NCI-H128 (cell line): Measurements from ENCODE around the gene MTX1.

Source experiments
- DNase-seq: peaks from one replicate; lab custom pipeline; 2025; ENCODE audit not compliant: unreplicated experiment; lab: John Stamatoyannopoulos, UW

MTX1 gene

GRCh38 chr1:155173478-155174323 is 34.8 kb upstream of the MTX1 start, which contains the start of gene TRIM46:
Gene TRIM46 (plus strand): TSS chr1:155173849. CDS start chr1:155173967, 118 bp downstream.
- peak; percentile 61 for DNase-seq

- DNase-seq = peak; percentile 75
These were observed 33.9 kb upstream of the MTX1 start for GRCh38 chr1:155174324-155175280.

- DNase-seq = no peak
These were observed 33.1 kb upstream of the MTX1 start for GRCh38 chr1:155175281-155175926.

- DNase-seq = no peak
These were observed 32.5 kb upstream of the MTX1 start for GRCh38 chr1:155175927-155176371.

GRCh38 chr1:155176544-155177071 is 31.9 kb upstream of the MTX1 start:
- DNase-seq = peak; percentile 63

GRCh38 chr1:155177192-155177917 is 31.1 kb upstream of the MTX1 start:
- DNase-seq = no peak

- DNase-seq = no peak
These were observed 30.6 kb upstream of the MTX1 start for GRCh38 chr1:155177918-155178281.

GRCh38 chr1:155178441-155179111 is 29.9 kb upstream of the MTX1 start:
- DNase-seq = no peak

- no peak for DNase-seq
These were observed 29.1 kb upstream of the MTX1 start for GRCh38 chr1:155179112-155180031.

- no peak for DNase-seq
These were observed 27.0 kb upstream of the MTX1 start for GRCh38 chr1:155181371-155182051.

GRCh38 chr1:155182052-155182550 is 26.4 kb upstream of the MTX1 start:
- no peak for DNase-seq

GRCh38 chr1:155183775-155184221 is 24.7 kb upstream of the MTX1 start:
- no peak for DNase-seq

GRCh38 chr1:155184351-155184811 is 24.1 kb upstream of the MTX1 start:
- no peak for DNase-seq

GRCh38 chr1:155184835-155185782 is 23.4 kb upstream of the MTX1 start:
- DNase-seq = no peak

- DNase-seq = no peak
These were observed 22.8 kb upstream of the MTX1 start for GRCh38 chr1:155185783-155186066.

- no peak for DNase-seq
These were observed 22.3 kb upstream of the MTX1 start for GRCh38 chr1:155186067-155186793.
